Measurements from ENCODE around the gene ASB13. TPM values are rescaled to one million over a fixed set of nuclear protein-coding genes. Genes with fewer than 3 reads are reported as not detected.

Gene ASB13
- total RNA-seq, 2 donors from 2014 or later: 15.8 to 16.0 TPM

DNA sequence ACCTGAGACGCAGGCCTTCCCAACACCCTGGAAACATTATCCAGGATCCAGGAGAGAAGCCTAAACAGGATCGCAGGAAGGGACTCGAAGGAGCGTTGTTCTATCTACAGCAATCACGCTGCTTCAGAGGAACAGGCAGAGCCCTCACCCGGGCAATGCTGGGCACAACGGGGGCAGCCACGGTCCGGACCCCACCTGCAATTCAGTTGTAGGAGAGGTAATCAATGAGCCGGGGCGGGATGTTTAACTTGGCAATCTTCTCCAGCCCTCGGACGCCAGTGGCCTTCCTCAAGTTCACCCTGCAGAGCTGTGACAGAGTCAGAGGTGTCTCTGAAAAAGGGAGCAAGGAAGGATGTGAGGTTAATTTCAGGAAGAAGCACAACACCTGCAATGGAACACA lies 25.9 kb downstream of the ASB13 start:
- DNase-seq (ENCODE audit: low spot score): no peak
- TF ChIP-seq, protein P1, sequence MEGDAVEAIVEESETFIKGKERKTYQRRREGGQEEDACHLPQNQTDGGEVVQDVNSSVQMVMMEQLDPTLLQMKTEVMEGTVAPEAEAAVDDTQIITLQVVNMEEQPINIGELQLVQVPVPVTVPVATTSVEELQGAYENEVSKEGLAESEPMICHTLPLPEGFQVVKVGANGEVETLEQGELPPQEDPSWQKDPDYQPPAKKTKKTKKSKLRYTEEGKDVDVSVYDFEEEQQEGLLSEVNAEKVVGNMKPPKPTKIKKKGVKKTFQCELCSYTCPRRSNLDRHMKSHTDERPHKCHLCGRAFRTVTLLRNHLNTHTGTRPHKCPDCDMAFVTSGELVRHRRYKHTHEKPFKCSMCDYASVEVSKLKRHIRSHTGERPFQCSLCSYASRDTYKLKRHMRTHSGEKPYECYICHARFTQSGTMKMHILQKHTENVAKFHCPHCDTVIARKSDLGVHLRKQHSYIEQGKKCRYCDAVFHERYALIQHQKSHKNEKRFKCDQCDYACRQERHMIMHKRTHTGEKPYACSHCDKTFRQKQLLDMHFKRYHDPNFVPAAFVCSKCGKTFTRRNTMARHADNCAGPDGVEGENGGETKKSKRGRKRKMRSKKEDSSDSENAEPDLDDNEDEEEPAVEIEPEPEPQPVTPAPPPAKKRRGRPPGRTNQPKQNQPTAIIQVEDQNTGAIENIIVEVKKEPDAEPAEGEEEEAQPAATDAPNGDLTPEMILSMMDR (IDR thresholded peaks at IDR 0.05): no peak
- H3K27me3 ChIP-seq (replicated peaks; ENCODE audit: insufficient read depth): no peaks in the 10 kb centered on the region
- peaks cover 35% of the 10 kb centered on the region for H3K36me3 ChIP-seq
- ATAC-seq (ENCODE audit: insufficient number of reproducible peaks, low FRiP score, low read depth): no peak
- peaks cover 6 to 25% of the 10 kb centered on the region in 2 donors for H3K4me1 ChIP-seq (ENCODE audit: control insufficient read depth in 1 of 2, low read depth in 2 of 2)
- no peak overlapping the region for H3K4me3 ChIP-seq
- no peak overlapping the region for H3K27ac ChIP-seq
- H3K9me3 ChIP-seq: no peaks in the 10 kb centered on the region

DNA sequence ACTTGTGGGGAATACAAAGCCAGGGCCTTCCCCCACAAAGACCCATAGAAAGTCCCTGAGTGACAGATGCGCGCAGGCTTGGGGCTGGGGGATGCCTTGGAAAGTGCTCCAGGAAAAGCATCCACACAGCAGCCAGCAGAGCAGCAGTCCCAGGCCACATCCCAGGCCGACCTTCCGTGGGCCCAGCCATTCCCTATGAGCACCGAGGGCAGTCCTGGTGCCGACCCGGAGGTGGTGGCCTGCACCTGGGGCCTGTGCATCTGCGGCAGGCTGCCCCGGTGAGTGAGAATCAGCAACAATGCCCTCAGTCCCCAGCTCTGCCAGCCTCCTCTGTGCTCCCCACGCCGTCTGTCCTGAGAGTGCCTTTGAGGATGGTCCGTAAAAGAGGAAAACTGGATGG lies 26.4 kb downstream of the ASB13 start:
- no peak for ATAC-seq (ENCODE audit: insufficient number of reproducible peaks, low FRiP score, low read depth)
- H3K36me3 ChIP-seq: peaks cover 35% of the 10 kb centered on the region
- DNase-seq (ENCODE audit: low spot score): no peak
- no peak overlapping the region for H3K27ac ChIP-seq
- H3K27me3 ChIP-seq (replicated peaks; ENCODE audit: insufficient read depth): no peaks in the 10 kb centered on the region
- H3K9me3 ChIP-seq: no peaks in the 10 kb centered on the region
- no peak overlapping the region for H3K4me3 ChIP-seq
- TF ChIP-seq, protein P1 (IDR thresholded peaks at IDR 0.05): no peak
- H3K4me1 ChIP-seq (ENCODE audit: control insufficient read depth in 1 of 2, low read depth in 2 of 2): peaks cover 6 to 22% of the 10 kb centered on the region in 2 donors

DNA sequence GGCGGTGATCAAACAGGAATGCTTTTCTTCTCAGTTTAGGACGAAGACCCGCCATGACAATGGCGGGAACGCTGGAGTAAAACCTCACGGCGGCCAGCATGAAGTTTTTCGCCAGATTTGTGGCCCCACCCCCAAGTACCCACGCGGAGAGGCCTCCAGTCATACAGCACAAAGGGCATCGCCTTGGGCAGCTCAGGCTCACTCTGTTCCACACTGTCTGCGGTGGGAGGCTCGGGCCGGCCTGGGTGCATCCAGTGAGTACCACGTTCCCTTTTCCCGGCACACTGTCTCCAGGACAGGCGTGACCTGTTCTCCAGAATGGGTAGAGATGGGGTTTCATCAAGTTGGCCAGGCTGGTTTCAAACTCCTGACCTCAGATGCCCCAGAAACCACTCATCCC lies 27.3 kb downstream of the ASB13 start:
- H3K9me3 ChIP-seq: no peaks in the 10 kb centered on the region
- H3K4me1 ChIP-seq (ENCODE audit: control insufficient read depth in 1 of 2, low read depth in 2 of 2): peaks cover 6 to 16% of the 10 kb centered on the region in 2 donors
- peaks cover 35% of the 10 kb centered on the region for H3K36me3 ChIP-seq
- no peak overlapping the region for H3K27ac ChIP-seq
- H3K27me3 ChIP-seq (replicated peaks; ENCODE audit: insufficient read depth): no peaks in the 10 kb centered on the region
- no peak overlapping the region for H3K4me3 ChIP-seq
- ATAC-seq (ENCODE audit: insufficient number of reproducible peaks, low FRiP score, low read depth) (no peak), DNase-seq (ENCODE audit: low spot score) (no peak)
- TF ChIP-seq, protein P1 (IDR thresholded peaks at IDR 0.05): no peak

DNA sequence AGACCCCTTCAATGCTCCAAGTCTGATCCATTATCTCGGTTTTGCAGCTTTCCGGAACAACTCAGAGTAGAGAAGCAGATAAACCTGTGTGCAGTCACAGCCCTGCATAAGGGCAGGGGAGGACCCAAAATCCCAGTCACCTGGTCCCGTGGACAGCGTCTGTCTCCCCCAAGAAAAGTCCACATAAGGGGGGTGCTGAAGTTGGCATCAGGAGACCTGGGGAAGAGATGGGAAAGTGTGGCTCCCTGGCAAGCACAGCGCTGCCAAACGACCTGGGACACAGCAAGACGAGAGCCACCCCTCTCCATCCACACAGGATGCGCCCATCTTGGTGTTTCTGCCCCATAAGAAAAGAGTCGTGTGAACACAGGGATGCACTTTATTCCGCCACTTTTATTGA lies 27.9 kb downstream of the ASB13 start:
- Histone ChIP-seq H3K27me3 (replicated peaks; ENCODE audit: insufficient read depth) (no peaks in the 10 kb centered on the region), H3K4me3 (no peak overlapping the region), H3K4me1 (ENCODE audit: control insufficient read depth in 1 of 2, low read depth in 2 of 2) (peaks cover under 1 to 16% of the 10 kb centered on the region in 2 donors), H3K27ac (no peak overlapping the region), H3K9me3 (no peaks in the 10 kb centered on the region), H3K36me3 (peaks cover 35% of the 10 kb centered on the region)
- no peak for ATAC-seq (ENCODE audit: insufficient number of reproducible peaks, low FRiP score, low read depth)
- TF ChIP-seq, protein P1 (IDR thresholded peaks at IDR 0.05): no peak
- DNase-seq (ENCODE audit: low spot score): no peak

DNA sequence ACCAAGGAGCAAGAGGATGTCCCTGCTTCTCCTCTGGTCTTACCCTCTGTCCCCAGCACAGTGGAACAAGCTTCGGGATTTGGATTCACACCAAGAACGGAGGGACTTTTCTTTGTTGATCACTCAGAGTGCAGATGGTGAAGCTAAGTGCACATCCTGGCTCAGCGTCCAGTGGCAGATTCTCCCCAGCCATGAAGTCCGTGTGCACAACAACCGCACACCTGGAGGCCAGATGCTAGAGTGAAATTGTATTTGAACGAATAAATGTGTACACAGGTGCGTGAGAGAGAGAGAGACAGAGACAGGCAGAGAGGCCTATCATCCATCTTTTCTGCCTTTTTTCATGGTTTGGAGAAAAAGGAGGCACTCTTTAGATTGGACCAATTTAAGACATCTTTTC lies 31.5 kb downstream of the ASB13 start:
- Histone ChIP-seq H3K9me3 (no peaks in the 10 kb centered on the region), H3K36me3 (peaks cover 13% of the 10 kb centered on the region), H3K4me3 (no peak overlapping the region), H3K27ac (peak overlapping the region in 1 of 2 donors; percentile 4), H3K27me3 (replicated peaks; ENCODE audit: insufficient read depth) (no peaks in the 10 kb centered on the region), H3K4me1 (ENCODE audit: control insufficient read depth in 1 of 2, low read depth in 2 of 2) (peaks cover 11 to 41% of the 10 kb centered on the region in 2 donors)
- ATAC-seq (ENCODE audit: insufficient number of reproducible peaks, low FRiP score, low read depth) (no peak), DNase-seq (ENCODE audit: low spot score) (no peak)
- TF ChIP-seq, protein P1 (IDR thresholded peaks at IDR 0.05): no peak

Data from thoracic aorta (tissue), 2 donors.